ENCODE measurements around the gene POLDIP3. TPM values are rescaled to one million over a fixed set of nuclear protein-coding genes. Genes with fewer than 3 reads are reported as not detected.
"Not testable (repeated sequence)": the region's sequence is repeated elsewhere in the genome, so short reads cannot be mapped to it uniquely, and the experiment has no call there.

Gene POLDIP3
- total RNA-seq, 8 experiments from 2014 or later = 35.5 to 63.0 (median 54.1) TPM

DNA sequence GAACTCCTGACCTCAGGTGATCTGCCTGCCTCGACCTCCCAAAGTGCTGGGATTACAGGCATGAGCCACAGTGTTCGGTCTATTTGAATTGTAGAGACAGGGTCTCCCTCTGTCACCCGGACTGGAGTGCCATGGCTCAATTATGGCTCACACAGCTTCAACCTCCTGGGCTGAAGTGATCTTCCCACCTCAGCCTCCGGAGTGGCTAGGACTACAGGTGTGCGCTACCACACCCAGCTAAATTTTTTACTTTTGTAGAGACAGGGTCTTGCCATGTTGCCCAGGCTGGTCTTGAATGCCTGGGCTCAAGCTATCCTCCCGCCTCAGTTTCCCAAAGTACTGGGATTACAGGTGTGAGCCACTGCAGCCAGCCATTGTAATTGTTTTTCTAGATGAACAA, 46.7 kb downstream of the POLDIP3 start:
- in situ Hi-C loops (cut with MboI; ENCODE audit: low pct_unique_long_range_greater_than_20kb in 2 of 9, low sequenced_read_pairs in 9 of 9, unreplicated experiment in 9 of 9); H3K4me1 ChIP-seq (replicated peaks in 1 of 2); H3K27ac ChIP-seq; ATAC-seq (replicated peaks in 6 of 8); H3K4me3 ChIP-seq: not testable (repeated sequence)
- WGBS, 10 experiments = 100% methylated on average over 1 to 3 of the region's 6 CpGs; no CpG with 5 or more reads in 8 of the 10 experiments

DNA sequence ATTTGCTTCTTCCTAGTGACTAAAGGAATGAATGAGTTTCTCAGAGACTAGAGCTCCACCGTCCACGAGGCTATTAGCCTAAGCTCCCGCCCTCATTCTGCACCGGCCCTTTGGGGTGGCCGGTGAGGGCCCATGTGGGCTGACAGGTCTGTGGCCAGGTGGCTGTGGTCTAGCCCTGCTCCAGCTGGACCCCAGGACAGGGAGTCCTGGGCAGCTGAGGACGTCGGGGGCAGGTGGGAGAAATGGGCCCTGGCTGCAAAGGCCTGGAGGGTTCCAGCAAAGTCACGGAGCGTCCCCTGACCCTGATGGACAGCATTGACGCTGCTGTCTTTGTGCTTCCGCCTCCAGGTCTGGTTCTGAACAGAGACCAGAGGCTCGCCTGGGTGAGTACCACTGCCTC, 48.7 kb downstream of the POLDIP3 start:
- no peaks in the 10 kb centered on the region for H3K4me1 ChIP-seq (replicated peaks in 1 of 2)
- 60 to 100% (median 97%) methylated on average over 1 to 5 of the region's 12 CpGs; no CpG with 5 or more reads in 5 of the 10 experiments for WGBS, 10 experiments
- H3K27ac ChIP-seq = no peak overlapping the region
- in situ Hi-C loops (cut with MboI; ENCODE audit: low pct_unique_long_range_greater_than_20kb in 2 of 9, low sequenced_read_pairs in 9 of 9, unreplicated experiment in 9 of 9) = no loop called here
- ATAC-seq (replicated peaks in 6 of 8) = no peak
- H3K4me3 ChIP-seq = no peak overlapping the region

DNA sequence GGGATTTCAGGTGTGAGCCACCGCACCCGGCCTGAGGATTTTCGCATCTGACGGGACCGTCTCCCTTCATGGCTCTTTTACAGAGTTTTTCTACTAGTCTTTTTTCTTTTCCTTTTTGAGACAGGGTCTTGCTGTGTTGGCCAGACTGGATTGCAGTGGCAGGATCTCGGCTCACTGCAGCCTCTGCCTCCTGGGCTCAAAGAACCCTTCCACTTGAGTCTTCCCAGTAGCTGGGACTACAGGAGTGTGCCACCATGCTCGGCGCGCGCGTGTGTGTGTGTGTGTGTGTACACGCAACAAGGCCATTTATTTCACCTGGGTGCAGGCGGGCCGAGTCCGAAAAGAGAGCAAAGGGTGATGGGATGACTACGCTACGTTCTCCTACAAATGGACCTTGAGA, 50.0 kb downstream of the POLDIP3 start:
- Histone ChIP-seq H3K4me3 (no peak overlapping the region), H3K4me1 (replicated peaks in 1 of 2) (no peaks in the 10 kb centered on the region), H3K27ac (no peak overlapping the region)
- no peak for ATAC-seq (replicated peaks in 6 of 8)
- 80 to 100% (median 99%) methylated on average over 1 to 15 of the region's 17 CpGs; no CpG with 5 or more reads in 4 of the 10 experiments for WGBS, 10 experiments
- in situ Hi-C loops (cut with MboI; ENCODE audit: low pct_unique_long_range_greater_than_20kb in 2 of 9, low sequenced_read_pairs in 9 of 9, unreplicated experiment in 9 of 9) = no loop called here

GRCh38 chr22:42563943-42564342, 50.7 kb downstream of the POLDIP3 start:
- H3K27ac ChIP-seq; in situ Hi-C loops (cut with MboI; ENCODE audit: low pct_unique_long_range_greater_than_20kb in 2 of 9, low sequenced_read_pairs in 9 of 9, unreplicated experiment in 9 of 9); H3K4me1 ChIP-seq (replicated peaks in 1 of 2); H3K4me3 ChIP-seq; ATAC-seq (replicated peaks in 6 of 8): not testable (repeated sequence)
- WGBS, 10 experiments = 80 to 100% (median 93%) methylated on average over 1 to 3 of the region's 3 CpGs; no CpG with 5 or more reads in 5 of the 10 experiments

GRCh38 chr22:42562684-42563083, 52.0 kb downstream of the POLDIP3 start:
- in situ Hi-C loops (cut with MboI; ENCODE audit: low pct_unique_long_range_greater_than_20kb in 2 of 9, low sequenced_read_pairs in 9 of 9, unreplicated experiment in 9 of 9) = no loop called here
- Histone ChIP-seq H3K4me1 (replicated peaks in 1 of 2) (no peaks in the 10 kb centered on the region), H3K4me3 (no peak overlapping the region), H3K27ac (no peak overlapping the region)
- peak in 1 of 8 experiments; percentile 28 for ATAC-seq (replicated peaks in 6 of 8)
- 80 to 90% (median 80%) methylated on average over 1 to 2 of the region's 2 CpGs; no CpG with 5 or more reads in 6 of the 10 experiments for WGBS, 10 experiments

DNA sequence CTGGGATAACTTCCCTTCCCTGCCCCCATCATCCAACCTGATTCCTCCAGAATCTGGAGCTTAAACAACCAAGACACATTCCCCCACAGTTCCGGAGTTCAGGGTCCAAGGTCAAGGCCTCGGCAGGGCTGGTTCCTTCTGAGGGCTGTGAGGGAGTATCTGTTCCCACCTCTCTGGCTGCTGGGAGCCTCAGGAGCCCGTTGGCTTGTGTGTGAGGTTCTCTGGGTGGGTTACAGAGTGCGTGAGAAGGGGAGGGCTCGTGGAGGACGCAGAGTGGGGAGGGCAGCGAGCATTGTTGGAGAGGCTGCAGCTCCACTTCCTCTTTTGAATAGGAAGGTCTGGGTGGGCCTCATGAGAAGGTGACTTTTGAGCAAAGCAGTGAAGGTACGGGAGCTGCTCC, 52.4 kb downstream of the POLDIP3 start:
- no peak for ATAC-seq (replicated peaks in 6 of 8)
- Histone ChIP-seq H3K4me1 (replicated peaks in 1 of 2) (no peaks in the 10 kb centered on the region), H3K4me3 (no peak overlapping the region), H3K27ac (no peak overlapping the region)
- WGBS, 10 experiments = 50 to 100% (median 76%) methylated on average over 1 to 3 of the region's 8 CpGs; no CpG with 5 or more reads in 6 of the 10 experiments
- in situ Hi-C loops (cut with MboI; ENCODE audit: low pct_unique_long_range_greater_than_20kb in 2 of 9, low sequenced_read_pairs in 9 of 9, unreplicated experiment in 9 of 9) = no loop called here

DNA sequence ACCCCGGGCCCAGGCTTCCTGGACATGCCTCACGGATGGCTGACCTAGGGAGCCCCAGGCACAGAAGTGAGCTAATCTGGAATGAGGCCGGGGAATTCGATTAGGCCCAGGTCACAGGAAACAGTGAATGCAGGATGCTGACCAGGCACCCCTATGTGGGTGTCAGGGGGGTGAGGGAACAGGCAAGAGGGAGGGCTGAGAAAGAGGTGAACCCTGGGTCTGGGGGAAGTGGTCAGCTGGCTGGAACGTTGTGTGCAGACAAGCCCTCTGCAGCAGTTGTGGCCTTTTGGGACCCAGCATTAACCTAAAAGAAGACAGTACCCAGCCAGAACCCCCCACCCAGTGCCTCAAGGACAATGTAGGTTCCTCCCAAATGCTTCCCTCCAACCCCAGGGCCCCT, 52.8 kb downstream of the POLDIP3 start:
- WGBS, 10 experiments = 100% methylated on average over 1 of the region's 5 CpGs; no CpG with 5 or more reads in 9 of the 10 experiments
- no peak overlapping the region for H3K4me3 ChIP-seq
- H3K27ac ChIP-seq = no peak overlapping the region
- H3K4me1 ChIP-seq (replicated peaks in 1 of 2) = no peaks in the 10 kb centered on the region
- no peak for ATAC-seq (replicated peaks in 6 of 8)
- in situ Hi-C loops (cut with MboI; ENCODE audit: low pct_unique_long_range_greater_than_20kb in 2 of 9, low sequenced_read_pairs in 9 of 9, unreplicated experiment in 9 of 9) = no loop called here

GRCh38 chr22:42560781-42561180, 53.9 kb downstream of the POLDIP3 start:
- H3K4me3 ChIP-seq = no peak overlapping the region
- 62 to 100% (median 73%) methylated on average over 2 to 6 of the region's 7 CpGs; no CpG with 5 or more reads in 4 of the 10 experiments for WGBS, 10 experiments
- no peak overlapping the region for H3K27ac ChIP-seq
- in situ Hi-C loops (cut with MboI; ENCODE audit: low pct_unique_long_range_greater_than_20kb in 2 of 9, low sequenced_read_pairs in 9 of 9, unreplicated experiment in 9 of 9) = no loop called here
- H3K4me1 ChIP-seq (replicated peaks in 1 of 2) = no peaks in the 10 kb centered on the region
- ATAC-seq (replicated peaks in 6 of 8) = peak; percentile 33 to 52 (median 46)

DNA sequence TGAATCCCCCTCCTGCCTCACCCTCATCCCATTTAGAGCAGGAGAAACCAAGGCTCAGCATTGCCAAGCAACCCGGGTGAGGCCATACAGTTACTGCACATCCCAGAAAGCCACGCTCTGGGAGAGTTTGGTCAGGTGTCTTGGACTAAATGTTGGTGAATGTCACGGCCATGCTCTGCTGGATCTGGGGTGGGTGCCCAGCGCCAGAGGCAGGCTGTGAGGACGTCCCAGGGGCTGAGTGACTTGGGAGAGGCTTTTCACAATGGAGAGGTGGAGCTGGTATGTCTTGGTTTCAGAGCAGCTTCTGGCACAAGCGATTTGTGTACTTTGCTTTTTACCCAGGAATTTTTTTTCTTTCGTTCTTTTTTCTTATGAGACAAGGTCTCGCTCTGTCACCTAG, 54.3 kb downstream of the POLDIP3 start:
- no peak overlapping the region for H3K27ac ChIP-seq
- 91 to 100% (median 97%) methylated on average over 1 to 7 of the region's 8 CpGs; no CpG with 5 or more reads in 4 of the 10 experiments for WGBS, 10 experiments
- in situ Hi-C loops (cut with MboI; ENCODE audit: low pct_unique_long_range_greater_than_20kb in 2 of 9, low sequenced_read_pairs in 9 of 9, unreplicated experiment in 9 of 9) = no loop called here
- ATAC-seq (replicated peaks in 6 of 8) = no peak
- no peak overlapping the region for H3K4me3 ChIP-seq
- H3K4me1 ChIP-seq (replicated peaks in 1 of 2) = no peaks in the 10 kb centered on the region

DNA sequence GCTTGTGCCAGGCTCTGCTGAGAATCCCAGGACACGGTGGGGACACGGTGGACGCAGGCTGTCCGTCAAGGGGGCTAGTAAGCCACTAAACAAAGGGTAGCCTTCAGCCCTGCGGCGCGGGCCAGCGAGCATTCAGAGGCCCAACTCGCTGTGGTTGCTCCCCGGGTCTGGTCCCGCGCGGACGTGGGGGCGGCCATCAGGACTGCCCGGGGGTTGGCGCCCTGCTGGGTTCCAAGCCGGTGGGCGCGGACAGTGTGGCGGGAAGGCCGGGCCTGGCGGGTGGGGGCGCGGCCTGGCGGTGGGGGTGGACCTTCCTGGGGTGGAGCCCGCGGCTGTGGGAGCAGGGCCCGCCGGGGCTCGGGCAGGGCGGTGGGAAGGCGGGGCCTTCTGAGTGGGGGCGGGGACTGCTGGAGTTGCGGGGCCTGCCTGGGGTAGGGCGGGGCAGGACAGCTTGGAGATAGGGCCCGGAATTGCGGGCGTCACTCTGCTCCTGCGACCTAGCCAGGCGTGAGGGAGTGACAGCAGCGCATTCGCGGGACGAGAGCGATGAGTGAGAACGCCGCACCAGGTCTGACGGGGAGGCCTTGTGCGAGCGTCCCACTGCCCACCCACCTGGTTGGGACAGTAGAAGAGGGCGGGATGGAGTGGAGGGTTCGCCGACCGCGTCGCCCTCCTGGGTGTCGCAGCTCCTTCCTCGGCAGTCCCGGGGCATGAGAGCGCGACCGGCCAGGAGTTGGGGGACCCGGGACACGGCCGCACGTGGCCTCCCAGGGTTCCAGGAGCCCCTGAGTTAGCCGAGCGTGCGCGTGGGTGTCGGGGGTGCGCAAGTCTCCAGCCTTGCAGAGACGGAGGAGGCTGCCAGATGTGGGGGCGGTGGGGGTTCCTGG, 61.0 kb downstream of the POLDIP3 start, which contains the start of gene SERHL2:
Gene SERHL2 (plus strand): TSS at position 482 of the 887 bp plus-strand sequence. CDS start 65 bp downstream, at position 547.
- in situ Hi-C loops (cut with MboI; ENCODE audit: low pct_unique_long_range_greater_than_20kb in 2 of 9, low sequenced_read_pairs in 9 of 9, unreplicated experiment in 9 of 9) = no loop called here
- H3K4me3 ChIP-seq = peak within 1 kb of the TSS; percentile 23 to 35 (median 32)
- peak within 1 kb of the TSS in 1 of 2 donors; percentile 13 for H3K27ac ChIP-seq
- H3K4me1 ChIP-seq (replicated peaks in 1 of 2) = peaks cover 0 to 4% of the 10 kb centered on the region in 2 donors
- ATAC-seq (replicated peaks in 6 of 8) = peak; percentile 94 to 96 (median 95)
- 4 to 80% (median 18%) methylated on average over 1 to 11 of the region's 75 CpGs; no CpG with 5 or more reads in 5 of the 10 experiments for whole genome bisulfite sequencing, 10 experiments

GRCh38 chr22:42552294-42552647, 62.4 kb downstream of the POLDIP3 start:
- H3K4me3 ChIP-seq; H3K4me1 ChIP-seq (replicated peaks in 1 of 2); H3K27ac ChIP-seq; ATAC-seq (replicated peaks in 6 of 8); in situ Hi-C loops (cut with MboI; ENCODE audit: low pct_unique_long_range_greater_than_20kb in 2 of 9, low sequenced_read_pairs in 9 of 9, unreplicated experiment in 9 of 9): not testable (repeated sequence)
- 92 to 100% (median 100%) methylated on average over 2 to 4 of the region's 6 CpGs; no CpG with 5 or more reads in 5 of the 10 experiments for WGBS, 10 experiments

DNA sequence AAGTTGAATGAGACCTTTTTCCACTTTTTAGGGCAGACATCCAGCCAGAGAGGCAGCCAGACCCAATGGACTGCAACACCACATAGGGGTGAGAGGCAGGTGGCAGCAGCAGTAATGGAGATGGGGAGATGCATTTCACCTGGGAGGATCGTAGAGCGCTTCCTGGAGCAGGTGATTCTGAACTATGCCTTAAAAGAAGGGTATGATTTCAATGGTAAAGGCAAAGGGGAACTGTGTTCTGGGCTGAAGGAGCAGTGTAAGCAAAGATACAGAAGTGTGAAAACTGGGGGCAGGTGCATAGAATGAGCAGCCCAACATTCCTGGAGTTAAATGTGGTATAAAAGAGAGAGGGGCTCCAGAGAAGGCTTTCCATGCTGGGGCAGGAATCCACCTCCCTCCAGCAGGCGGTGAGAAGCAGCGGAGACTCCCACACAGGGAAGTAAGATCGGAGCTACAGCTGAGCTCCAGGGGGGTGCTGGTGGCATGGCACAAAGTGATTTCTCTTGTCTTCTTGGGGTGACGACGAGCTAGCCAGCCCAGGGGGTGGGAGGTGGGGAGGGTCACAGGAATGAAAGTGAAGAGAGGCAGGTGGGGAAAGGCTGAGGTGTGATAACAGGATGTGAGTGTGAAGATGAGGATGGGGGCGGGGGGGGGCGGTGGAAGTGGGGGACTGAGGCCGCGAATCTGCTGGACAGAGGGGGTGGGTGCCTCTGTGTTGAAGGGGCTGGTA, 65.2 kb downstream of the POLDIP3 start:
- 70 to 100% (median 88%) methylated on average over 1 to 3 of the region's 11 CpGs; no CpG with 5 or more reads in 2 of the 10 experiments for WGBS, 10 experiments

More for the DNA sequence above, 65.2 kb downstream of the POLDIP3 start:
- H3K27ac ChIP-seq = no peak overlapping the region
- in situ Hi-C loops (cut with MboI; ENCODE audit: low pct_unique_long_range_greater_than_20kb in 2 of 9, low sequenced_read_pairs in 9 of 9, unreplicated experiment in 9 of 9) = no loop called here
- H3K4me1 ChIP-seq (replicated peaks in 1 of 2) = peaks cover 0 to 4% of the 10 kb centered on the region in 2 donors
- no peak for ATAC-seq (replicated peaks in 6 of 8)
- no peak overlapping the region for H3K4me3 ChIP-seq
